Measurements from ENCODE around the gene C6orf89. TPM values are rescaled to one million over a fixed set of nuclear protein-coding genes. Genes with fewer than 3 reads are reported as not detected.

The C6orf89 gene
- total and polyA plus RNA-seq, 3 experiments from 2014 or later: 37.4 to 51.6 (median 40.0) TPM

DNA sequence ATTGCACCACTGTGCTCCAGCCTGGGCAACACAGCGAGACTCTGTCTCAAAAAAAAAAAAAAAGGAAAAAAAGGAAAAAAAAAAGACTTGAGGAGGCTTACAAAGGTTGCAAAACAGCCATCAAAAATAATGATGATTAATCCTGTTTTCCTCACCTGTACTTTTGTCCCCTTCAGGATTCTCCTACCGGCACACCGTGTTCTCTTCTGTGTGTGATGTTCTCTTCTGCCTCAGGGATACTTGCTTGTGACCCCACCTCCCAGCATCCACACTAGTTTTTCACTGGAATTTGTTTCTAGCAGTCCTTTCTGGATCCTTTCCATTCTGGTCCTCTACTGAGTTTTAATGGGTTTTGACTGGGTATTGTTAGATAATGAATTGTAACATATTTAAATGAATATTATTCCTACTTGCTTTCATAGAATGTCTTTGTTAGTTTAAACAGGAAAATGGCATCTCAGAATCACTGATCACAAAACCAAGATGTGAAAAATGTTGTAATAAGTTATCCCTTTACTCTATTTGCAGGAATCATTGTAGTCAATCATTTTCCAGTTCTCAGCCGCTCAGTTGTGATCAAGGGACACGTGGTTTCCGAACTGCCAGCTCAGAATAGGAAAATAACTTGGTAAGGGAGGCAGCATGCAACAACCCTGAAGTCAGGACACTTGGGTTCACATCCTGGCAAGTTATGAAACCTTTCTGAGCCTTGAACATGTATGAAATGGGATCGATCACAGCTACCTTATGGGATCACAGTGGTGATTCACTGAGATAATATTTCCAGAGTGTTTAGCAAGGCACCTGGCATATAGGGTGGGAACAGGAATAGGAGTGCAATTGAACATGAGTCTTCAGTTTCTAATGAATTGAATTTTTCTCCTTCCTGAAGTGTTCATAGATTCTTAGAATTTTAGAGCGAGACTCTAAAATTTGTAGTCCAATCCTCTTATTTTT, 8.5 kb downstream of the C6orf89 start:
- Histone ChIP-seq H3K9me3 (ENCODE audit: low read length) (no peaks in the 10 kb centered on the region), H3K4me3 (ENCODE audit: low read length) (no peak overlapping the region), H3K4me1 (ENCODE audit: insufficient read depth, low read length) (peaks cover under 1% of the 10 kb centered on the region), H3K27ac (ENCODE audit: low read depth, low read length) (no peak overlapping the region), H3K36me3 (ENCODE audit: insufficient read depth, low read length) (peaks cover 13% of the 10 kb centered on the region), H3K27me3 (ENCODE audit: insufficient read depth, low read length, poor library complexity, severe bottlenecking) (no peaks in the 10 kb centered on the region)
- Mint-ChIP-seq H3K27ac (peak overlapping the region in 3 of 8 donors; percentile 11 to 70 (median 57)), H3K36me3 (peaks cover 0 to 60% (median 13%) of the 10 kb centered on the region in 3 donors), H3K9me3 (no peaks in the 10 kb centered on the region), H3K4me1 (peaks cover 13 to 50% (median 38%) of the 10 kb centered on the region in 3 donors), H3K4me3 (no peak overlapping the region), H3K27me3 (no peaks in the 10 kb centered on the region)
- ChIA-PET POLR2A (interaction anchor here (0.6 kb wide), 1 partner anchor 7 kb away, joined by 4 read pairs; no protein-coding TSS in a partner anchor), CTCF (interaction anchor here (1.7 to 2.0 kb wide), 2 partner anchors 9 to 123 kb away, joined by 4 to 6 read pairs; partner anchors contain the start of gene C6orf89)
- DNase-seq: no peak

DNA sequence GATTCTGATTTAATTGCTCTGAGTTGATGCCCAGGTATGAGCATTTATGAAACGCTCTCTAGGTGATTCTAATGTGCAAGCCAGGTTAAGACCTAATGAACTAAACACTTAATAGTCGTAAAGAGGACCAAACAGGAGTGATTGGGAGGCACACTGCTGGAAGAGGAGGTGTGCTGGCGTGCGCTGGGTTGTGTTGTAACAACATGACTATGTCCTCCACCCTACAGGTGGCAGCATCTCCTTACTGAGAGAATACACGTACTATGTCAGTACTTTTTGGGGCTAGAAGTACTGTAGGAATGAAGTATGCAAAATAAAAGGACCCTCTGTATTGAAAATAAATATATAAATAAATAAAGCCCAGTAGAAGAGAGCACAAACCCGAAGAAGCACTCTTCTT, 11.9 kb downstream of the C6orf89 start:
- POLR2A ChIA-PET: interaction anchor here (0.6 to 0.7 kb wide), 2 partner anchors 69 to 1697 kb away, joined by 4 to 7 read pairs; no protein-coding TSS in a partner anchor
- H3K9me3 ChIP-seq (ENCODE audit: low read length): no peaks in the 10 kb centered on the region

DNA sequence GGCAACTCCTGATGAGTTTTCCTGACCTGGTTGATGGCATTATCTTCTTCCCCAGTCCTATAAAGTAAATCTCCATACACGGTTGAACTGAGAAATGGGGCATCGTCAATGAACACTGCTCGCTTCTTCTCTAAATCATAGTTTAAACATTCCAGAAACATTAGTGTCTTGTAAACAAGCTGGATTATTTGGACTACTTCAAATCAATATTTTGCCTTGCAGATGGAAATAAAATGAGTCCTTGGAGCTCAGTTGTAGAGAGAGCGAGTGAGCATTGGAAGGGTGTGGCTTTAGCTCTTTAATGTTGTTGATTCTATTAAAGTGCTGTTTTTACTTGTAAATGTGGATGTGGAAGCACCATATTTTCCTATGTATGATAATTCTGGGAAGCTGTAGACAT, 18.4 kb downstream of the C6orf89 start:
- ChIA-PET CTCF (interaction anchor here (0.9 to 1.6 kb wide), 2 partner anchors 35 to 114 kb away, joined by 3 read pairs; no protein-coding TSS in a partner anchor), POLR2A (no interaction called here)
- Histone ChIP-seq H3K27ac (ENCODE audit: low read depth, low read length) (no peak overlapping the region), H3K27me3 (ENCODE audit: insufficient read depth, low read length, poor library complexity, severe bottlenecking) (no peaks in the 10 kb centered on the region), H3K4me1 (ENCODE audit: insufficient read depth, low read length) (no peaks in the 10 kb centered on the region), H3K4me3 (ENCODE audit: low read length) (no peak overlapping the region), H3K36me3 (ENCODE audit: insufficient read depth, low read length) (peaks cover 30% of the 10 kb centered on the region), H3K9me3 (ENCODE audit: low read length) (no peaks in the 10 kb centered on the region)
- no peaks in the 10 kb centered on the region for H3K9me3 Mint-ChIP-seq
- H3K27ac Mint-ChIP-seq: peak overlapping the region in 2 of 8 donors; percentile 46 to 77
- H3K36me3 Mint-ChIP-seq: peaks cover 12 to 76% (median 25%) of the 10 kb centered on the region in 3 donors
- DNase-seq: no peak
- H3K4me3 Mint-ChIP-seq: no peak overlapping the region
- H3K27me3 Mint-ChIP-seq: no peaks in the 10 kb centered on the region
- peaks cover 7 to 24% (median 22%) of the 10 kb centered on the region in 3 donors for H3K4me1 Mint-ChIP-seq

More for the DNA sequence above, 11.9 kb downstream of the C6orf89 start:
- Mint-ChIP-seq H3K36me3 (peaks cover 0 to 65% (median 16%) of the 10 kb centered on the region in 3 donors), H3K4me1 (peaks cover 14 to 34% (median 23%) of the 10 kb centered on the region in 3 donors), H3K27ac (peak overlapping the region in 2 of 8 donors; percentile 1 to 65), H3K27me3 (no peaks in the 10 kb centered on the region), H3K4me3 (no peak overlapping the region), H3K9me3 (no peaks in the 10 kb centered on the region)
- H3K4me3 ChIP-seq (ENCODE audit: low read length): no peak overlapping the region
- H3K27me3 ChIP-seq (ENCODE audit: insufficient read depth, low read length, poor library complexity, severe bottlenecking): no peaks in the 10 kb centered on the region
- no peaks in the 10 kb centered on the region for H3K4me1 ChIP-seq (ENCODE audit: insufficient read depth, low read length)
- CTCF ChIA-PET: interaction anchor here (0.8 kb wide), 2 partner anchors 40 to 120 kb away, joined by 3 read pairs; no protein-coding TSS in a partner anchor
- no peak overlapping the region for H3K27ac ChIP-seq (ENCODE audit: low read depth, low read length)
- no peak for DNase-seq
- peaks cover 24% of the 10 kb centered on the region for H3K36me3 ChIP-seq (ENCODE audit: insufficient read depth, low read length)

DNA sequence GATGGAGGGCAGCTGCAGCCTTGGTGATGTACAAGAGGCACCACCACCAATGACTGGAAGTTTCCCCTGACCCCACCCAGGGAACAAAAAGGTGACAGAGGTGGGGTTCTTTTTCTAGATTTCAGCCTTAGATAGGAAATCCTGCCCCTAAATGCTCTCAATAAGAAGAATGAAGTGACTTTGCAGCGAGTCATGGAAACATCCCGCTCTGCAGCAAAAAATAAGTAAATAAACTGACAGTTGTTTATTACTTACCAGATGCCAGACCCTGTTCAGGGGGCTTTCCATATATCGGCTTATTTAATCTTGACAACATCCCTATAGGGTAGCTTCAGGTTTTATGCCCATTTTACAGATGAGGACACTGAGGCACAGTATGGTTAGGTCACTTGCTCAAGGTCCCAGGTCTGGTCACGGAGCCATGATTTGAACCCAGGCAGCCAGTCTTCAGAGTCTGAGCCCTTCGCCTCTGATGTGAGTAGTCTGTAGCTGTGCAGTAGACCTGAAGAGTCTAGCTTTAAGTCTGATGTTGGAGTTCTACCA, 19.2 kb downstream of the C6orf89 start:
- no peak overlapping the region for H3K4me3 Mint-ChIP-seq
- no peaks in the 10 kb centered on the region for H3K4me1 ChIP-seq (ENCODE audit: insufficient read depth, low read length)
- H3K27ac Mint-ChIP-seq: peak overlapping the region in 1 of 8 donors; percentile 38
- peaks cover 4 to 21% (median 18%) of the 10 kb centered on the region in 3 donors for H3K4me1 Mint-ChIP-seq
- H3K36me3 Mint-ChIP-seq: peaks cover 12 to 75% (median 21%) of the 10 kb centered on the region in 3 donors
- no peaks in the 10 kb centered on the region for H3K27me3 Mint-ChIP-seq
- POLR2A ChIA-PET: no interaction called here
- no peak for DNase-seq
- H3K9me3 Mint-ChIP-seq: no peaks in the 10 kb centered on the region
- CTCF ChIA-PET: interaction anchor here (1.6 kb wide), 1 partner anchor 36 kb away, joined by 3 read pairs; no protein-coding TSS in a partner anchor
- no peak overlapping the region for H3K4me3 ChIP-seq (ENCODE audit: low read length)
- no peak overlapping the region for H3K27ac ChIP-seq (ENCODE audit: low read depth, low read length)
- H3K9me3 ChIP-seq (ENCODE audit: low read length): no peaks in the 10 kb centered on the region
- no peaks in the 10 kb centered on the region for H3K27me3 ChIP-seq (ENCODE audit: insufficient read depth, low read length, poor library complexity, severe bottlenecking)
- peaks cover 25% of the 10 kb centered on the region for H3K36me3 ChIP-seq (ENCODE audit: insufficient read depth, low read length)

DNA sequence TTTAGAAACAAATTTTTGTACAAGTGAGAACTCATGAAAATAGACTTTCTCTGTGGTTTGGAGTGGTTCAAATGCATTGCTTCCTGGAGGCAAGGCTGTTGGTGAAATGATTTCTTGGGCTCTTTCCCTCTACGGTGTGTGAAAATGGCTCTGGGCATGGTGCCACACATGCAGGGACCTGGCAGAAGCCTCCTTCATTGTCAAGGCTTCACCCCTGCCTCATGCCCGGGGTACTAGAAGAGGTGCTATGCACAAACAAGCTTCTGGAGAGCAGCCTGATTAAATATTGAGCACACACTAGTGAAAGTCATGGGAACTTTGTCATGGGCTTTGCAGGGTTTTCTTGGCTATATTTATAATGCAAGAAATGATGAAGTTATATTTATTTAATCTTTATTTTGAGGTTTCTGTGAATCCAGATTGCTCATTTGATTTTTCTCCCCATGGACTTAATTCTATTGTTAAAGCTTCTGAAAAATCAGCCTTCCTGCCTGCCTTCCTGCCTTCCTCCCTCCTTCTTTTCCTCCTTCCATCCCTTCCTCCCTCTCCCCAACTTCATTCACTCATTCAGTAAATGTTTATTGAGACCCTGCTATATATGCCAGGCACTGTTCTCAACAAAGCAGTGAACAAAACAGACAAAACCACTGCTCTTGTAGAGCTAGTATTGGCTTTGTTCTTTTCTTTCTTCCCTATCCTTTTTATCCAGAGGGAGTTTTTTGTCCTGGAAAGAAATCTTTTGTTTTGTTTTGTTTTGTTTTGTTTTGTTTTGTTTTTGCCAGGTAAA, 21.0 kb downstream of the C6orf89 start:
- Histone ChIP-seq H3K4me3 (ENCODE audit: low read length) (no peak overlapping the region), H3K9me3 (ENCODE audit: low read length) (no peaks in the 10 kb centered on the region), H3K27ac (ENCODE audit: low read depth, low read length) (no peak overlapping the region), H3K27me3 (ENCODE audit: insufficient read depth, low read length, poor library complexity, severe bottlenecking) (no peaks in the 10 kb centered on the region), H3K4me1 (ENCODE audit: insufficient read depth, low read length) (peaks cover 3% of the 10 kb centered on the region), H3K36me3 (ENCODE audit: insufficient read depth, low read length) (peaks cover 25% of the 10 kb centered on the region)
- H3K27ac Mint-ChIP-seq: peak overlapping the region in 1 of 8 donors; percentile 56
- no peaks in the 10 kb centered on the region for H3K27me3 Mint-ChIP-seq
- POLR2A ChIA-PET: no interaction called here
- CTCF ChIA-PET: no interaction called here
- peaks cover 12 to 72% (median 21%) of the 10 kb centered on the region in 3 donors for H3K36me3 Mint-ChIP-seq
- no peaks in the 10 kb centered on the region for H3K9me3 Mint-ChIP-seq
- no peak overlapping the region for H3K4me3 Mint-ChIP-seq
- no peak for DNase-seq
- H3K4me1 Mint-ChIP-seq: peaks cover 9 to 26% (median 24%) of the 10 kb centered on the region in 3 donors

DNA sequence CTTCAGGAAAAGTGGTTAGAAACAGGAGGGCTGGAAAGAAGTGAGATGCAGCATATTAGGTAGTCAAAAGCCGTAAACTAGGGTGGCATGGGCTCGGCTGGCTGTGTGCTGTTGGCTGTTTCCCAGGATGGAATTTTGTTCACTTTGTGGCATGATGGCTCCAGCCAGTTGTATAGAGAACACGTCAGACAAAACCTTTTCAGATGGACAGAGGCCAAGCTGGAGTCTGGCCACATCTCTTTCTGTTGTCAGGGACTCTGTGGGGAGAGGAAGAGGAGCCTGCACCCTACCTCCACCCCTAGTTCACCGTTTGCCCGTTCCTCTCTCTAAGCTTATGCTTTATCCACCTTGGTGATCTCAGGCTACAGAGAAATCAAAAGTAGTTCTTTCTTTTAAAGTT, 22.0 kb downstream of the C6orf89 start:
- no peak for DNase-seq
- H3K4me1 ChIP-seq (ENCODE audit: insufficient read depth, low read length): peaks cover 13% of the 10 kb centered on the region
- H3K27ac ChIP-seq (ENCODE audit: low read depth, low read length): no peak overlapping the region
- H3K27me3 Mint-ChIP-seq: no peaks in the 10 kb centered on the region
- peaks cover 19 to 37% (median 35%) of the 10 kb centered on the region in 3 donors for H3K4me1 Mint-ChIP-seq
- H3K4me3 ChIP-seq (ENCODE audit: low read length): no peak overlapping the region
- POLR2A ChIA-PET: no interaction called here
- H3K27ac Mint-ChIP-seq: peak overlapping the region in 4 of 8 donors; percentile 18 to 57 (median 42)
- H3K27me3 ChIP-seq (ENCODE audit: insufficient read depth, low read length, poor library complexity, severe bottlenecking): no peaks in the 10 kb centered on the region
- CTCF ChIA-PET: interaction anchor here (0.9 kb wide), 1 partner anchor 303 kb away, joined by 3 read pairs; no protein-coding TSS in a partner anchor
- no peaks in the 10 kb centered on the region for H3K9me3 Mint-ChIP-seq
- H3K4me3 Mint-ChIP-seq: no peak overlapping the region
- peaks cover 16% of the 10 kb centered on the region for H3K36me3 ChIP-seq (ENCODE audit: insufficient read depth, low read length)
- H3K9me3 ChIP-seq (ENCODE audit: low read length): no peaks in the 10 kb centered on the region
- H3K36me3 Mint-ChIP-seq: peaks cover 12 to 62% (median 16%) of the 10 kb centered on the region in 3 donors

DNA sequence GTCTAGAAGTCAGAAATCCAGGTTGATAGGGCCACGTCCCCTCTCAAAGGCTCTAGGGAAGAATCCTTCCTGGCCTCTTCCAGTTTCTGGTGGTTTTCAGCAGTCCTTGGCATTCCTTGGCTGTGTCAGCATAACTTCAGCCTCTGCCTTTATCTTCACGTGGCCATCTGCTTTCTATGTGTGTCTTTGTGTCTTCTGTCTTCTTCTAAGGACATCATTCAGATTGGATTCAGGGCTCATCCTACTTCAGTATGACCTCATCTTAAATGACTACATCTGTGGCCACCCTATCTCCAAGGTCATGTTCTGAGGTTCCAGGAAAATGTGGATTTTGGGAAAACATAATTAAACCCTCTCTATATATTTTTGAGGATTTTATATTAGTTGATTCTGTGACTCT, 23.0 kb downstream of the C6orf89 start:
- CTCF ChIA-PET: interaction anchor here (2.6 kb wide), 1 partner anchor 109 kb away, joined by 13 read pairs; no protein-coding TSS in a partner anchor
- H3K27ac ChIP-seq (ENCODE audit: low read depth, low read length): no peak overlapping the region
- POLR2A ChIA-PET: no interaction called here
- peaks cover 13% of the 10 kb centered on the region for H3K36me3 ChIP-seq (ENCODE audit: insufficient read depth, low read length)
- H3K27me3 ChIP-seq (ENCODE audit: insufficient read depth, low read length, poor library complexity, severe bottlenecking): no peaks in the 10 kb centered on the region
- Mint-ChIP-seq H3K9me3 (no peaks in the 10 kb centered on the region), H3K4me3 (no peak overlapping the region), H3K4me1 (peaks cover 25 to 47% (median 44%) of the 10 kb centered on the region in 3 donors), H3K27me3 (no peaks in the 10 kb centered on the region), H3K27ac (peak overlapping the region in 1 of 8 donors; percentile 44), H3K36me3 (peaks cover 12 to 55% (median 13%) of the 10 kb centered on the region in 3 donors)
- peaks cover 22% of the 10 kb centered on the region for H3K4me1 ChIP-seq (ENCODE audit: insufficient read depth, low read length)
- no peaks in the 10 kb centered on the region for H3K9me3 ChIP-seq (ENCODE audit: low read length)
- no peak overlapping the region for H3K4me3 ChIP-seq (ENCODE audit: low read length)
- DNase-seq: no peak

Measured in CD8-positive, alpha-beta memory T cell (primary cell).